Measurements from ENCODE around the gene MTRR. TPM values are rescaled to one million over a fixed set of nuclear protein-coding genes. Genes with fewer than 3 reads are reported as not detected.

MTRR gene
- total RNA-seq, 2 donors from 2014 or later: 15.8 to 23.9 TPM

- Histone ChIP-seq H3K4me3 (no peak overlapping the region), H3K36me3 (replicated peaks in 1 of 2; ENCODE audit: insufficient read depth in 1 of 2, low read depth in 2 of 2) (peaks cover 0 to 21% of the 10 kb centered on the region in 2 donors), H3K27me3 (no peaks in the 10 kb centered on the region), H3K4me1 (no peaks in the 10 kb centered on the region), H3K27ac (no peak overlapping the region), H3K9me3 (peaks cover 0 to 6% (median 0%) of the 10 kb centered on the region in 3 donors)
- ATAC-seq (no peak), DNase-seq (no peak)
- no peak for TF ChIP-seq POLR2A (IDR thresholded peaks at IDR 0.05)
- no peak for TF ChIP-seq CTCF (IDR thresholded peaks at IDR 0.05)
- WGBS, 2 donors: 84 to 92% methylated on average over 9 of the region's 9 CpGs
- intact Hi-C loops (cut with DNase I): no loop called here
Observed at GRCh38 chr5:7902666-7903625, 34.0 kb downstream of the MTRR start.

- H3K9me3 ChIP-seq: peaks cover 0 to 9% (median 0%) of the 10 kb centered on the region in 3 donors
- H3K4me1 ChIP-seq: no peaks in the 10 kb centered on the region
- no peak overlapping the region for H3K27ac ChIP-seq
- no peaks in the 10 kb centered on the region for H3K27me3 ChIP-seq
- no peak for DNase-seq
- no peak for ATAC-seq
- H3K36me3 ChIP-seq (replicated peaks in 1 of 2; ENCODE audit: insufficient read depth in 1 of 2, low read depth in 2 of 2): peaks cover 0 to 9% of the 10 kb centered on the region in 2 donors
- 86 to 89% methylated on average over 2 of the region's 2 CpGs for WGBS, 2 donors
- TF ChIP-seq POLR2A (IDR thresholded peaks at IDR 0.05) (no peak), CTCF (IDR thresholded peaks at IDR 0.05) (no peak)
- no peak overlapping the region for H3K4me3 ChIP-seq
- intact Hi-C loops (cut with DNase I): no loop called here
Observed at GRCh38 chr5:7904170-7904569, 35.2 kb downstream of the MTRR start.

DNA sequence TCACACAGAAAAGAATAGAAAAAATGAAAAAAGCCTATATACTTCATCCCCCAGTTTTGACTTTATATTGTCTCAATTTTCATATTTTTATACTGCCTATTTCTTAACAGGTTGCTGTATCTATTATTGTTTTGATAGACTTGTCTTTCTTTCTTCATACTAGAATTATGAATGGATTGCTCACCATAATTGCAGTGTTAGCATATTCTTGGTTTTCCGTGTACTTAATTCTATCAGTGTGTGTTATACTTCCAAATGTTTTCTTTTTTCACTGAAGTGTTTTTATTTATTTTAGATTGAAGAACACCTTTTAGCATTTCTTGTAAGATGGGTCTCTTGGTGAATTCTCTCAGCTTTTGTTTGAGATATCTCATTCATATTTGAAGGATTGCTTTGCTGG lies 38.7 kb downstream of the MTRR start:
- Histone ChIP-seq H3K4me1 (no peaks in the 10 kb centered on the region), H3K27me3 (no peaks in the 10 kb centered on the region), H3K27ac (no peak overlapping the region), H3K9me3 (peaks cover 0 to 14% (median 0%) of the 10 kb centered on the region in 3 donors), H3K4me3 (no peak overlapping the region), H3K36me3 (replicated peaks in 1 of 2; ENCODE audit: insufficient read depth in 1 of 2, low read depth in 2 of 2) (peaks cover 0 to 2% of the 10 kb centered on the region in 2 donors)
- intact Hi-C loops (cut with DNase I): no loop called here
- TF ChIP-seq CTCF (IDR thresholded peaks at IDR 0.05) (no peak), POLR2A (IDR thresholded peaks at IDR 0.05) (no peak)
- DNase-seq: no peak
- WGBS, 2 donors: 97 to 100% methylated on average over 1 of the region's 1 CpG
- ATAC-seq: no peak

DNA sequence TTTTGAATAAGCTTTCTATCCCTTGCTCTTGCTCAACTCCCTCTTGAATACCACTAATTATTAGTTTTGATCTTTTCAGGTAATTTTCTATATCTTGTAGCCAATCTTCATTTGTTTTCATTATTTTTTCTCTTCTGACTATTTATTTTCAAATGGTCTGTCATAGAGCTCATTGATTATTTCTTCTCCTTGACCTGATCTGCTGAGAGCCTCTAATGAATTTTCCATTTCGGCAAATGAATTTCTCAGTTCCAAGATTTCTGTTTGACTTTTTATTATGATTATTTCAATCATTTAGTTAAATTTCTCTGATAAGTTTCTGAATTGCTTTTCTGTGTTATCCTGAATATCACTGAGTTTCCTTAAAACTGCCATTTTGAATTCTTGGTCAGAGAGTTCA lies 39.4 kb downstream of the MTRR start:
- Histone ChIP-seq H3K4me3 (no peak overlapping the region), H3K36me3 (replicated peaks in 1 of 2; ENCODE audit: insufficient read depth in 1 of 2, low read depth in 2 of 2) (peaks cover 0 to 2% of the 10 kb centered on the region in 2 donors), H3K4me1 (no peaks in the 10 kb centered on the region), H3K9me3 (peaks cover 0 to 14% (median 0%) of the 10 kb centered on the region in 3 donors), H3K27me3 (no peaks in the 10 kb centered on the region), H3K27ac (no peak overlapping the region)
- ATAC-seq (no peak), DNase-seq (no peak)
- no peak for TF ChIP-seq CTCF (IDR thresholded peaks at IDR 0.05)
- intact Hi-C loops (cut with DNase I): no loop called here
- WGBS, 2 donors: 100% methylated on average over 1 of the region's 1 CpG

Data from body of pancreas (tissue), 4 donors.